Kidney (tissue), 14 donors: Measurements from ENCODE around the gene IL17A. TPM values are rescaled to one million over a fixed set of nuclear protein-coding genes. Genes with fewer than 3 reads are reported as not detected.

Experiments used
- DNase-seq, 5 donors: peaks; one replicate each; pipeline ENCODE4 v3.0.0-alpha.2; 2013 to 2020
- FAIRE-seq: peaks from 2 replicates; lab custom pipeline; 2012; peaks lifted over from hg19 to GRCh38; lab: Jason Lieb, UNC
- H3K27ac ChIP-seq, 2 donors: one replicate each; pipeline ENCODE4 v1.7.0; 2013; ENCODE audit warnings: low read depth in 2 of 2, low read length in 2 of 2, inconsistent platforms in 1 of 2
- H3K27me3 ChIP-seq: one replicate; pipeline ENCODE4 v1.7.1; 2013; ENCODE audit warnings: low read length, inconsistent platforms; ENCODE audit not compliant: control insufficient read depth, insufficient read depth
- H3K36me3 ChIP-seq, 3 donors: one replicate each; pipeline versions ENCODE4 v1.7.0 to v1.7.1; 2013; ENCODE audit warnings: low read length in 3 of 3, control low read depth in 1 of 3, inconsistent platforms in 1 of 3; ENCODE audit not compliant: insufficient read depth in 3 of 3, control insufficient read depth in 2 of 3
- H3K4me1 ChIP-seq, 3 donors: one replicate each; pipeline versions ENCODE4 v1.7.0 to v1.7.1; 2013; ENCODE audit warnings: low read length in 3 of 3, inconsistent platforms in 1 of 3, low read depth in 1 of 3; ENCODE audit not compliant: control insufficient read depth in 2 of 3, insufficient read depth in 2 of 3
- H3K4me3 ChIP-seq, 3 donors: one replicate each; pipeline versions ENCODE4 v1.7.0 to v1.8.1; 2013; ENCODE audit warnings: low read length in 3 of 3, control low read depth in 1 of 3, inconsistent platforms in 1 of 3
- H3K9ac ChIP-seq, 3 donors: one replicate each; pipeline versions ENCODE4 v1.7.0 to v1.7.1; 2013; ENCODE audit warnings: low read length in 3 of 3, control low read depth in 1 of 3, inconsistent platforms in 1 of 3
- H3K9me3 ChIP-seq, 3 donors: one replicate each; pipeline versions ENCODE4 v1.7.0 to v1.7.1; 2013; ENCODE audit warnings: low read length in 3 of 3, control low read depth in 1 of 3, inconsistent platforms in 1 of 3; ENCODE audit not compliant: control insufficient read depth in 2 of 3, insufficient read depth in 1 of 3
- intact Hi-C: fragments of 100-400 bp; cut with DNase I; formaldehyde crosslinking; loops from one replicate; pipeline ENCODE4 v1.11.1; 2022
- polyA plus RNA-seq: library from polyadenylated mRNA; stranded (reverse); fragments of 350-450 nt; fragmentation: Illumina TruSeq; extraction: RNeasy Lipid Tissue Mini Kit (QIAGEN cat#74804); gene quantifications from one replicate; pipeline ENCODE4 v1.2.3, GENCODE V29; 2014; ENCODE audit warnings: low read depth, low replicate concordance; ENCODE audit not compliant: insufficient read depth
- total RNA-seq: library from RNA; stranded (reverse); fragmentation: NEBNext Ultra II Directional; extraction: Animal tissue kit (Norgen Biotek cat#: 25700); gene quantifications from one replicate; pipeline ENCODE4 v1.2.1, GENCODE V29; 2021
- TF ChIP-seq, protein P1 (sequence below): IDR thresholded peaks from 3 replicates; pipeline ENCODE4 v1.5.1; 2012; ENCODE audit warnings: mild to moderate bottlenecking, moderate library complexity, borderline replicate concordance; ENCODE audit not compliant: insufficient read depth; ENCODE audit errors: extremely low read depth
- donor health status: control.
- donor health status: control.
- donor health status: control.
- donor health status: control.
- donor health status: control.
- donor health status: DM: yes; HTN: yes; CAD: no.
- donor health status: Normal renal cell carcinoma (clear cell type).

The IL17A gene
- total and polyA plus RNA-seq, 2 donors from 2014 or later = not detected

DNA sequence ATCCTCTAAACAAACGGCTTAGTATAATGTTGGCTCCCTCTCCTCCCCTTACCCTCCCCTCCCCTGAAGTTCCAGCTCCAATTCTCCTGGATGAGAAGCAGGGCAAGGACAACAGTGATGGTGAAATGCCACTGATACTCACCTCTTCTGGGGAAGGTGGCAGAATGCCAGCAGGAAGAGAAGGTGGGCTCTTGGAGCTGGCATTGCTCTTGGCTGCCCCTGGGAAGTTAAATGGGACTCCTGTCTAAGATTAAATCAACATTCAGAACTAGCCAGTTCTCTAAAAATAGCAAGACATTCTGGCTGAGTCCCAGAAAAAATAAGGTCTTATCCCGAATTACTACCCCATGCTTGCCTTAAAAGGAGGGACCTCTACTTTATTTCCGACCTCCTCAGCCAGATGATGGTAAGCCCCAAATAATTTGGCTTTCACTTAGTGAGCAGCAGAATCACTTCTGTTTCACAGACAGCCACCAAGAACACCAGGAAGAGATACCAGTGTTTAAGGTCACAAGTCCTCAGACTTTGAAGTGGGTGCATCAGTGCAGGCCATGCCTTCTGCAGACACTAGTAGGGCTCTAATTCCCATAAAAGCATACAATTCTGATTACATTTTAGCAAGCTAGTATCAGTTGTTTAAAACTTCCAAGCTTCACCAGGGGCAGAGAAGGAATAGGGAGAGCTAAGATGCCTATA lies 46.0 kb upstream of the IL17A start:
- DNase-seq = peak in 1 of 5 donors; percentile 47
- Histone ChIP-seq H3K27me3 (no peaks in the 10 kb centered on the region), H3K4me1 (peaks cover 0 to 9% (median 3%) of the 10 kb centered on the region in 3 donors), H3K9ac (no peak overlapping the region), H3K4me3 (no peak overlapping the region), H3K9me3 (no peaks in the 10 kb centered on the region), H3K27ac (peak overlapping the region in 1 of 2 donors; percentile 7), H3K36me3 (no peaks in the 10 kb centered on the region)
- FAIRE-seq = no peak
- TF ChIP-seq, protein P1, sequence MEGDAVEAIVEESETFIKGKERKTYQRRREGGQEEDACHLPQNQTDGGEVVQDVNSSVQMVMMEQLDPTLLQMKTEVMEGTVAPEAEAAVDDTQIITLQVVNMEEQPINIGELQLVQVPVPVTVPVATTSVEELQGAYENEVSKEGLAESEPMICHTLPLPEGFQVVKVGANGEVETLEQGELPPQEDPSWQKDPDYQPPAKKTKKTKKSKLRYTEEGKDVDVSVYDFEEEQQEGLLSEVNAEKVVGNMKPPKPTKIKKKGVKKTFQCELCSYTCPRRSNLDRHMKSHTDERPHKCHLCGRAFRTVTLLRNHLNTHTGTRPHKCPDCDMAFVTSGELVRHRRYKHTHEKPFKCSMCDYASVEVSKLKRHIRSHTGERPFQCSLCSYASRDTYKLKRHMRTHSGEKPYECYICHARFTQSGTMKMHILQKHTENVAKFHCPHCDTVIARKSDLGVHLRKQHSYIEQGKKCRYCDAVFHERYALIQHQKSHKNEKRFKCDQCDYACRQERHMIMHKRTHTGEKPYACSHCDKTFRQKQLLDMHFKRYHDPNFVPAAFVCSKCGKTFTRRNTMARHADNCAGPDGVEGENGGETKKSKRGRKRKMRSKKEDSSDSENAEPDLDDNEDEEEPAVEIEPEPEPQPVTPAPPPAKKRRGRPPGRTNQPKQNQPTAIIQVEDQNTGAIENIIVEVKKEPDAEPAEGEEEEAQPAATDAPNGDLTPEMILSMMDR = no peak
- intact Hi-C loops = no loop called here

DNA sequence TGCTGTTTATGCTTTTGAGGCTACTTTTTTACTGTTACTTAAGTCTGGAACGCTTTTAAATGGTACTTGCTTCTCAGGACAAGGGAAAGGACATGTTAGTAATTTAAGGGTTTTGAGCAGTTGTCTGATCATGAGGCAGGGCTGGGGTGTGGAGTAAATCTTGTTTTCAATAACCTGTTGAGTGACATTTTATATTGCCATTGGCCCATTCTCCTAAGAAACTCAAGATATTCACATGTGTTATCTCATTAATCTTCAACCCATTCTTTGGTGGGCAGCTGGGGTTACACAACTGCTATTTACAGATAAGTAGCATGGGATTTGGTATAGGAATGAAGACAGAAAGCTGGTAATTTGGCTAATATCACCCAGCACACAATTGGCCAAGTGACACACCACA lies 44.6 kb upstream of the IL17A start:
- FAIRE-seq (no peak), DNase-seq (no peak)
- Histone ChIP-seq H3K4me3 (no peak overlapping the region), H3K4me1 (peaks cover 0 to 9% (median 3%) of the 10 kb centered on the region in 3 donors), H3K9me3 (no peaks in the 10 kb centered on the region), H3K27me3 (no peaks in the 10 kb centered on the region), H3K36me3 (no peaks in the 10 kb centered on the region), H3K27ac (no peak overlapping the region), H3K9ac (no peak overlapping the region)
- TF ChIP-seq, protein P1 = no peak
- intact Hi-C loops = no loop called here

DNA sequence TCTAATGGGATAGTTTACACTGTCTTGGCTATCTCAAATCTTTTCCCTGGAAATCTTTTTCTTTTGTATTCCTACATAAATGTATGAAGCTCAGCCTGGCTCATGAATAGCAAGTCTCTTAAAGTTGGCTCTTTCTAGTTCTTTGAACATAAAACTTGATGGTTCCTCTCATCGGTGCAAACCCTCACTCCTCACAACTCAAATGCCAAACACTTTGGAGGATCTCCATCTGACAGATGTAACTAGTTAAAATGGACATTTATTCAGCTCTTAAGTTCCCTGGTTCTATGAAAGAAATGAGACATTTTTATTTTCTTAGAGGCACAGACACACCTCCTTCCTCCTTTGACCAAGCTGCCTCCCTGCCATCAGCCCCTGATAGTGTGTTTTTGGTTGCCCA lies 43.6 kb upstream of the IL17A start:
- DNase-seq = no peak
- intact Hi-C loops = no loop called here
- no peak for FAIRE-seq

More for the DNA sequence above, 43.6 kb upstream of the IL17A start:
- H3K27ac ChIP-seq = no peak overlapping the region
- no peak overlapping the region for H3K4me3 ChIP-seq
- H3K9ac ChIP-seq = no peak overlapping the region
- no peaks in the 10 kb centered on the region for H3K9me3 ChIP-seq
- peaks cover 0 to 9% (median 0%) of the 10 kb centered on the region in 3 donors for H3K4me1 ChIP-seq
- TF ChIP-seq, protein P1 = no peak
- H3K36me3 ChIP-seq = no peaks in the 10 kb centered on the region
- no peaks in the 10 kb centered on the region for H3K27me3 ChIP-seq
